A673 (cell line): ENCODE data around the gene CHRNA9.

ENCODE experiments used
- CTCF ChIP-seq: fragments of 300-800, 200-600 bp; sonication (generic); conservative IDR thresholded peaks from 2 replicates; pipeline ENCODE4 v1.5.1; 2017; ENCODE audit warnings: low read depth, mild to moderate bottlenecking, antibody characterized with exemption, low read length, moderate library complexity, mixed read lengths
- EZH2 ChIP-seq: fragments of 200-600 bp; sonication (generic); IDR thresholded peaks from 2 replicates; pipeline ENCODE4 v1.6.1; 2017; ENCODE audit warnings: borderline replicate concordance, low read depth, mild to moderate bottlenecking, mixed read lengths, antibody characterized with exemption, low read length; ENCODE audit not compliant: poor library complexity, severe bottlenecking

GRCh38 chr4:40363382-40363920, 28.3 kb downstream of the CHRNA9 start:
- TF ChIP-seq CTCF = no peak
- TF ChIP-seq EZH2 = no peak
